ENCODE measurements around the gene DENND10. TPM values are rescaled to one million over a fixed set of nuclear protein-coding genes. Genes with fewer than 3 reads are reported as not detected.
"Not testable (repeated sequence)": the region's sequence is repeated elsewhere in the genome, so short reads cannot be mapped to it uniquely, and the experiment has no call there.

The DENND10 gene
- total and polyA plus RNA-seq, 5 donors: 14.1 to 27.9 (median 24.6) TPM

- peak in 1 of 2 donors; percentile 44 for ATAC-seq
- WGBS: 67% methylated on average over 4 of the region's 4 CpGs
- Histone ChIP-seq H3K27ac (ENCODE audit: low read length) (no peak overlapping the region), H3K9me3 (ENCODE audit: control insufficient read depth, low read length) (no peaks in the 10 kb centered on the region), H3K4me3 (ENCODE audit: low read length) (no peak overlapping the region), H3K27me3 (ENCODE audit: control insufficient read depth, insufficient read depth) (no peaks in the 10 kb centered on the region), H3K4me1 (ENCODE audit: control insufficient read depth, insufficient read depth, low read length) (no peaks in the 10 kb centered on the region)
- no peak for DNase-seq
- intact Hi-C loops (cut with DNase I): no loop called here
Measured at GRCh38 chr10:119135513-119135881, 31.6 kb downstream of the DENND10 start.

GRCh38 chr10:119136084-119136483, 32.2 kb downstream of the DENND10 start:
- H3K9me3 ChIP-seq (ENCODE audit: control insufficient read depth, low read length): no peaks in the 10 kb centered on the region
- DNase-seq: no peak
- no peaks in the 10 kb centered on the region for H3K4me1 ChIP-seq (ENCODE audit: control insufficient read depth, insufficient read depth, low read length)
- WGBS: 85% methylated on average over 7 of the region's 7 CpGs
- no peak overlapping the region for H3K4me3 ChIP-seq (ENCODE audit: low read length)
- intact Hi-C loops (cut with DNase I): no loop called here
- H3K27ac ChIP-seq (ENCODE audit: low read length): no peak overlapping the region
- H3K27me3 ChIP-seq (ENCODE audit: control insufficient read depth, insufficient read depth): no peaks in the 10 kb centered on the region
- no peak for ATAC-seq

- H3K4me1 ChIP-seq (ENCODE audit: control insufficient read depth, insufficient read depth, low read length); H3K27me3 ChIP-seq (ENCODE audit: control insufficient read depth, insufficient read depth); intact Hi-C loops (cut with DNase I); H3K9me3 ChIP-seq (ENCODE audit: control insufficient read depth, low read length); ATAC-seq; H3K4me3 ChIP-seq (ENCODE audit: low read length); DNase-seq; H3K27ac ChIP-seq (ENCODE audit: low read length): not testable (repeated sequence)
- 85% methylated on average over 8 of the region's 8 CpGs for WGBS
Measured at GRCh38 chr10:119137878-119138277, 34.0 kb downstream of the DENND10 start.

DNA sequence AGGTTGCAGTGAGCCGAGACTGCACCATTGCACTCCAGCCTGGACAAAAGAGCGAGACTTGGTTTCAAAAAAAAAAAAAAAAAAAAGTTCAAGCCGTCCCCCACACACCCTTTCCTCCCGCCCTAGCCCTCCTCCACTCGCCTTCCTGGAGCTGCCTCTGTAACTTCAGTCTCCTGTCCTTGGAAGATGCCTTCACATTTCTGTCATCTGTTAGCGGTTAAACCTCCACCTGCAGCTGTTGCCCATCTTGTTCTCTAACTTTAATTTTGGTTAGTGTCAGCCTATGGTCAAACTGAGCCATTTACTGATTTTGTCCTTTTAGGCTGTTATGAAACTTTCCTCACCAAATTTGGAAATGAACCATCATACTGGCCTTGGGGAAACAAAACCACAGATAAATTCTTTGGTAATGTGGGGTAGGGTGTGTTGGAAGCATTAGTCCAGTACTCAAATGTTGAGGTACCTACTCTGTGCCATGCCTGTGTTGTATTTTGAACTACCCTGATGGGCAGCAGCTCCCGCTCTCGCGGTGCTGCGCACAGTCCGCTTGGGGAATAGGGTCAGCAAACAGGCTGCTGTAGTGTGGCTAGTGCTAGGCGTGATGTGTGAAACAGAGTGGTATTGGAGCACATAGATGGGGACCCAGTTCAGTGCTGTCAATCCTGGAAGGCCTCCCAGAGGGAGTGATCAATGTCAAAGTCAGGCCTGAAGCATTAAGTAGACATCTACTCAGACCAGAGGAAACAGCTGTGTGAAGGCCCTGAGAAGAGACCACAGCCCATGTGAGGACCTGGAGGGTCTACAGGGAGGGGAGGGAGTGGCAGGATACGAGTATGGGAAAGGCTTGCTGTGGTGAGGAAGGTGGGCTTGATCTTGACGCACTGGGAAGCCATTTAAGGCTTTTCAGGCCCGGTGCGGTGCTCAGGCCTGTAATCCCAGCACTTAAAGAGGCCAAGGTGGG, 34.7 kb downstream of the DENND10 start:
- H3K27me3 ChIP-seq (ENCODE audit: control insufficient read depth, insufficient read depth): no peaks in the 10 kb centered on the region
- ATAC-seq: peak; percentile 7 to 14
- WGBS: 95% methylated on average over 16 of the region's 16 CpGs
- no peaks in the 10 kb centered on the region for H3K4me1 ChIP-seq (ENCODE audit: control insufficient read depth, insufficient read depth, low read length)
- intact Hi-C loops (cut with DNase I): no loop called here
- no peak for DNase-seq
- no peak overlapping the region for H3K4me3 ChIP-seq (ENCODE audit: low read length)
- no peaks in the 10 kb centered on the region for H3K9me3 ChIP-seq (ENCODE audit: control insufficient read depth, low read length)
- no peak overlapping the region for H3K27ac ChIP-seq (ENCODE audit: low read length)

DNA sequence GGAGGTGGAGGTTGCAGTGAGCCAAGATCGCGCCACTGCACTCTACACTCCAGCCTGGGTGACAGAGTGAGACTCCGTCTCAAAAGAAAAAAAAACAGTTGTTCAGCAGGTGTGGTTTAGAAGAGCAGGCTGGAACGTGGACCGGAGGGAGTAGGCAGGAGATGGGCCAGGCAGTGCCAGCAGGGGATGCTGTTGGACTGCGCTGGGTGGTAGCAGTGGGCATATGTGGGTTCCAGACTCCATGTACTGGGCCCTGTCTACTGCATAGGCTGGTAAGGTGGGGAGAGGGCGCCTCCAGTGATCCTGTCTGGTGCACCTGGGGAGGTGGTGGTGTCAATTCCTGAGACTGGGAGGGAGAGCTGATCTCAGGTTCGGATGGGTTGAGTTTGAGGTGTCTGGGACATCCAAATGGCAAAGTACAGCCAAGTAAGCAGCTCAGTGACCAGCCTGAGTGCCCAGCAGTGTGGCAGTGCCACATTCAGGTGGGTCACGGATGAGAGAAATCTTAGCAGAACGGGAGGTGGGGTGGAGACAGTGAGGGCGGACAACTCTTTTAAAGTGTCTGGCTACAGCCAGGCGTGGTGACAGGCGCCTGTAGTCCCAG, 35.7 kb downstream of the DENND10 start:
- Histone ChIP-seq H3K4me3 (ENCODE audit: low read length) (no peak overlapping the region), H3K9me3 (ENCODE audit: control insufficient read depth, low read length) (no peaks in the 10 kb centered on the region), H3K27me3 (ENCODE audit: control insufficient read depth, insufficient read depth) (no peaks in the 10 kb centered on the region), H3K4me1 (ENCODE audit: control insufficient read depth, insufficient read depth, low read length) (no peaks in the 10 kb centered on the region), H3K27ac (ENCODE audit: low read length) (no peak overlapping the region)
- DNase-seq (peak in 1 of 3 donors; percentile 68), ATAC-seq (peak; percentile 51 to 65)
- WGBS: 85% methylated on average over 13 of the region's 13 CpGs
- intact Hi-C loops (cut with DNase I): no loop called here

GRCh38 chr10:119140603-119141245, 36.8 kb downstream of the DENND10 start:
- Histone ChIP-seq H3K27me3 (ENCODE audit: control insufficient read depth, insufficient read depth) (no peaks in the 10 kb centered on the region), H3K27ac (ENCODE audit: low read length) (no peak overlapping the region), H3K4me3 (ENCODE audit: low read length) (no peak overlapping the region), H3K4me1 (ENCODE audit: control insufficient read depth, insufficient read depth, low read length) (no peaks in the 10 kb centered on the region), H3K9me3 (ENCODE audit: control insufficient read depth, low read length) (no peaks in the 10 kb centered on the region)
- intact Hi-C loops (cut with DNase I): no loop called here
- DNase-seq (peak in 1 of 3 donors; percentile 45), ATAC-seq (no peak)
- 82% methylated on average over 21 of the region's 21 CpGs for WGBS

DNA sequence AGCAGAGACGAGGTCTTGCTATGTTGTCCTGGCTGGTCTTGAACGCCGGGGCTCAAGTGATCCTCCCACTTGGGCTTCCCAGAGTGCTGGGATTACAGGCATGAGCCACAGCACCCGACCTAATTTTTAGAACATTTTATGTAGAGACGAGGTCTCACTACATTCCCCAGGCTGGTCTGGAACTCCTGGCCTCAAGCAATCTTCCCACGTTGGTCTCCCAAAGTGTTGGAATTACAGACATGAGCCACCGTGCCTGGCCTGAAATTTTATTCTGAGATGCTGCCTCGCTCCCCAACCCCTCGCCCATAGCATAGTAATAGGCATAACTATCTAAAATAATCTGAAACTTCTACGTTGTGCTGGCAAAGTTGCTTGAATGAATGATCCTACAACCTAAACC, 39.7 kb downstream of the DENND10 start:
- WGBS: 92% methylated on average over 10 of the region's 10 CpGs
- no peak for ATAC-seq

DNA sequence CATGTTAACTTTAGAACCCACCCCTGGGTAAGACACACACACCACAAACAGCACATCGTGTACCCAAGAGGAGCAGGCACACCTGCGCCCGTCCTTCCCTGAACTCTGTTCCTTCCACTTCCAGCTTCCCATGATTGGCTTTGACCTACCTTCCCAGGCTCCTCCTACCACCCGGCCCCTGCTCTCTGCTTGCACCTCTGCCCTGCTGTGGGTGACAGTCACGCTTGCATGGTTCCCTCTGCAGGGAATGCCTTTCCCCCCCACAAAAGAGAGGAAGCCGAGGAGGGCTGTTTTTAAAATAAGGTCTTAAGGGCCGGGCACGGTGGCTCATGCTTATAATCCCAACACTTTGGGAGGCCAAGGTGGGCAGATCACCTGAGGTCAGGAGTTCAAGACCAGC, 45.2 kb downstream of the DENND10 start:
- Histone ChIP-seq H3K27ac (ENCODE audit: low read length) (no peak overlapping the region), H3K4me1 (ENCODE audit: control insufficient read depth, insufficient read depth, low read length) (no peaks in the 10 kb centered on the region), H3K9me3 (ENCODE audit: control insufficient read depth, low read length) (no peaks in the 10 kb centered on the region), H3K27me3 (ENCODE audit: control insufficient read depth, insufficient read depth) (no peaks in the 10 kb centered on the region), H3K4me3 (ENCODE audit: low read length) (no peak overlapping the region)
- WGBS: 96% methylated on average over 8 of the region's 8 CpGs
- ATAC-seq (no peak), DNase-seq (no peak)
- intact Hi-C loops (cut with DNase I): no loop called here

More for the DNA sequence above, 39.7 kb downstream of the DENND10 start:
- intact Hi-C loops (cut with DNase I): no loop called here
- Histone ChIP-seq H3K4me3 (ENCODE audit: low read length) (no peak overlapping the region), H3K4me1 (ENCODE audit: control insufficient read depth, insufficient read depth, low read length) (no peaks in the 10 kb centered on the region), H3K27me3 (ENCODE audit: control insufficient read depth, insufficient read depth) (no peaks in the 10 kb centered on the region), H3K27ac (ENCODE audit: low read length) (no peak overlapping the region), H3K9me3 (ENCODE audit: control insufficient read depth, low read length) (no peaks in the 10 kb centered on the region)
- no peak for DNase-seq

DNA sequence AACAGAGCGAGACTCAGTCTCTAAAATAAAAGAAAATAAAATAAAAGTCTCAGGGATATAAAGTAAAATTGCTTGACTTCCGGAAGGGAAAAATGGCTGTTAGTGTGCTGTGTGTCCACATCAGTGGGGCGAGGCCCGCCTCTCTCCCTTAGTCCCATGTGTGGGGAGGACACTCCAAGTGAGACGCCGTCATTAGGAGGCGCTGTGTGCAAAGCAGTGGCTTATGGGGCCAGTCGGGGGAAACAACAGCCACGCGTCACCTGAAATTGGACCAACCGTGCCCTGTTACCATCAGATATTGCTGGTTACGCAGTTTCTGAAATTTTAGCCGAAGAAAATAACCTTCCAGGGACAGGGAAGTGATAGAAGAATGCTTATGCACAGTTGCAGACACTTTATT, 45.8 kb downstream of the DENND10 start:
- 86% methylated on average over 13 of the region's 13 CpGs for whole genome bisulfite sequencing
- DNase-seq: no peak
- H3K27me3 ChIP-seq (ENCODE audit: control insufficient read depth, insufficient read depth): no peaks in the 10 kb centered on the region
- no peak overlapping the region for H3K27ac ChIP-seq (ENCODE audit: low read length)
- no peaks in the 10 kb centered on the region for H3K4me1 ChIP-seq (ENCODE audit: control insufficient read depth, insufficient read depth, low read length)
- ATAC-seq: no peak
- intact Hi-C loops (cut with DNase I): loop anchor here in 1 of 4 donors (10.0 kb wide), 1 partner anchor 105 kb away; no protein-coding TSS in a partner anchor
- H3K9me3 ChIP-seq (ENCODE audit: control insufficient read depth, low read length): no peaks in the 10 kb centered on the region
- H3K4me3 ChIP-seq (ENCODE audit: low read length): no peak overlapping the region

GRCh38 chr10:119151601-119152000, 47.7 kb downstream of the DENND10 start:
- not testable (repeated sequence) for H3K27me3 ChIP-seq (ENCODE audit: control insufficient read depth, insufficient read depth); H3K9me3 ChIP-seq (ENCODE audit: control insufficient read depth, low read length); H3K4me3 ChIP-seq (ENCODE audit: low read length); H3K4me1 ChIP-seq (ENCODE audit: control insufficient read depth, insufficient read depth, low read length); ATAC-seq; H3K27ac ChIP-seq (ENCODE audit: low read length); DNase-seq
- 96% methylated on average over 6 of the region's 6 CpGs for WGBS
- intact Hi-C loops (cut with DNase I): loop anchor here in 1 of 4 donors (10.0 kb wide), 1 partner anchor 107 kb away; no protein-coding TSS in a partner anchor

DNA sequence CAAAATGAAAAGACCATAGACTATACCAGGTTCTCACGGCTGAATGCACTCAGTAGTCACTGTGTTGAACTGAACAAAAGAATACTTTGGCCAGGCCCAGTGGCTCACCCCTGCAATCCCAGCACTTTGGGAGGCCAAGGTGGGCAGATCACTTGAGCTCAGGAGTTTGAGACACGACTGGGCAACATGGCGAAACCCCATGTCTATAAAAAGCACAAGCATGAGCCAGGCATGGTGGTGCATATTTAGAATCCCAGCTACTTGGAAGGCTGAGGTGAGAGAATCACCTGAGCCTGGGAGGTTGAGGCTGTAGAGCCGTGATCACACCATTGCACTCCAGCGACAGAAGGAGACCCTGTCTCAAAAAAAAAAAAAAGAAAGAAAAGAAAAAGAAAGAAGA, 49.1 kb downstream of the DENND10 start:
- no peaks in the 10 kb centered on the region for H3K9me3 ChIP-seq (ENCODE audit: control insufficient read depth, low read length)
- no peaks in the 10 kb centered on the region for H3K4me1 ChIP-seq (ENCODE audit: control insufficient read depth, insufficient read depth, low read length)
- no peak overlapping the region for H3K27ac ChIP-seq (ENCODE audit: low read length)
- intact Hi-C loops (cut with DNase I): loop anchor here in 1 of 4 donors (10.0 kb wide), 1 partner anchor 108 kb away; no protein-coding TSS in a partner anchor
- DNase-seq (no peak), ATAC-seq (no peak)
- 89% methylated on average over 5 of the region's 5 CpGs for WGBS
- no peaks in the 10 kb centered on the region for H3K27me3 ChIP-seq (ENCODE audit: control insufficient read depth, insufficient read depth)
- H3K4me3 ChIP-seq (ENCODE audit: low read length): no peak overlapping the region

All from right cardiac atrium (tissue), 5 donors.